ENCODE data around the gene COL6A1.

The COL6A1 gene

DNA sequence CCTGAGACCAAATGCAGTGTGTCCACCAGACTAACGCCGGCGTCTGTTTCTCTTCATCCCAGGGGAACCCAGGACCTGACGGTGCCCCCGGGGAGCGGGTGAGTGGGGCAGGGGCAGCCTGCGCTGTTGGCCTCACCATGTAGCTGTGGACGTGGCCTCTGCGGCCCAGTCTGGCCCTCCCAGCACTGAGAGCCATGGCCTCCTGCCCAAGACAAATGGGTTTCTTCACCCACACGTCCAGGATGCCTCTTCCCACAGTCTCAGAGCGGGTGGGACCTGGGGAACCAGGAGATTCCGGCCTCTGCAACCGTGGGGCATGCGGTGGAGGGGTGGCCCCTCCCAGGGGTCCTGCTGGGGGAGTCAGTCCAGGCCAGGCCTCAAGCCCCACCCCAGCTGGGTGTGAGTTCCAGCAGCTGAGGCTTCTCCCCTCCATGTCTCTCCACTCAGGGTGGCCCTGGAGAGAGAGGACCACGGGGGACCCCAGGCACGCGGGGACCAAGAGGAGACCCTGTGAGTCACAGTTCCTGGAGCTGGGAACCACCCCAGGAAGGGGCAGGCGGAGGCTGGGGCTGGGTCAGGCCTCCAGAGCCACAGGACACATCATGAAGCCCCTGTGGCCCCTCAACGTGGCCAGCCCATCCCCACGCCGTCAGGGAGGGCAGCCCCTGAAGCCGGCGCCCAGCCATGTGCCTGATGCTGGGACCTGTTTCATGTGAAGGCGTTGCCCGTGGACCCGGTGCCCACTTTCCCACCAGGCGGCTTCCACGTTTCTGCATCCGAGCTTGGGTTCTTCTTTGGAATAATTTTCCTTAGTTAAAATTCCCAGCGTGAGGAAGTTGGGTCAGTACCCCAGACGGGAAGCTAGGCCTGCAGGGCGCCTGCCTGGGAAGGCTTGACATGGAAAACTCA lies 11.0 kb downstream of the COL6A1 start:
- TF ChIP-seq, protein P1, sequence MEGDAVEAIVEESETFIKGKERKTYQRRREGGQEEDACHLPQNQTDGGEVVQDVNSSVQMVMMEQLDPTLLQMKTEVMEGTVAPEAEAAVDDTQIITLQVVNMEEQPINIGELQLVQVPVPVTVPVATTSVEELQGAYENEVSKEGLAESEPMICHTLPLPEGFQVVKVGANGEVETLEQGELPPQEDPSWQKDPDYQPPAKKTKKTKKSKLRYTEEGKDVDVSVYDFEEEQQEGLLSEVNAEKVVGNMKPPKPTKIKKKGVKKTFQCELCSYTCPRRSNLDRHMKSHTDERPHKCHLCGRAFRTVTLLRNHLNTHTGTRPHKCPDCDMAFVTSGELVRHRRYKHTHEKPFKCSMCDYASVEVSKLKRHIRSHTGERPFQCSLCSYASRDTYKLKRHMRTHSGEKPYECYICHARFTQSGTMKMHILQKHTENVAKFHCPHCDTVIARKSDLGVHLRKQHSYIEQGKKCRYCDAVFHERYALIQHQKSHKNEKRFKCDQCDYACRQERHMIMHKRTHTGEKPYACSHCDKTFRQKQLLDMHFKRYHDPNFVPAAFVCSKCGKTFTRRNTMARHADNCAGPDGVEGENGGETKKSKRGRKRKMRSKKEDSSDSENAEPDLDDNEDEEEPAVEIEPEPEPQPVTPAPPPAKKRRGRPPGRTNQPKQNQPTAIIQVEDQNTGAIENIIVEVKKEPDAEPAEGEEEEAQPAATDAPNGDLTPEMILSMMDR (IDR thresholded peaks at IDR 0.05) = no peak
- TF ChIP-seq ZFX (IDR thresholded peaks at IDR 0.05; ENCODE audit: borderline replicate concordance) = no peak
- no peak overlapping the region for H3K27ac ChIP-seq

DNA sequence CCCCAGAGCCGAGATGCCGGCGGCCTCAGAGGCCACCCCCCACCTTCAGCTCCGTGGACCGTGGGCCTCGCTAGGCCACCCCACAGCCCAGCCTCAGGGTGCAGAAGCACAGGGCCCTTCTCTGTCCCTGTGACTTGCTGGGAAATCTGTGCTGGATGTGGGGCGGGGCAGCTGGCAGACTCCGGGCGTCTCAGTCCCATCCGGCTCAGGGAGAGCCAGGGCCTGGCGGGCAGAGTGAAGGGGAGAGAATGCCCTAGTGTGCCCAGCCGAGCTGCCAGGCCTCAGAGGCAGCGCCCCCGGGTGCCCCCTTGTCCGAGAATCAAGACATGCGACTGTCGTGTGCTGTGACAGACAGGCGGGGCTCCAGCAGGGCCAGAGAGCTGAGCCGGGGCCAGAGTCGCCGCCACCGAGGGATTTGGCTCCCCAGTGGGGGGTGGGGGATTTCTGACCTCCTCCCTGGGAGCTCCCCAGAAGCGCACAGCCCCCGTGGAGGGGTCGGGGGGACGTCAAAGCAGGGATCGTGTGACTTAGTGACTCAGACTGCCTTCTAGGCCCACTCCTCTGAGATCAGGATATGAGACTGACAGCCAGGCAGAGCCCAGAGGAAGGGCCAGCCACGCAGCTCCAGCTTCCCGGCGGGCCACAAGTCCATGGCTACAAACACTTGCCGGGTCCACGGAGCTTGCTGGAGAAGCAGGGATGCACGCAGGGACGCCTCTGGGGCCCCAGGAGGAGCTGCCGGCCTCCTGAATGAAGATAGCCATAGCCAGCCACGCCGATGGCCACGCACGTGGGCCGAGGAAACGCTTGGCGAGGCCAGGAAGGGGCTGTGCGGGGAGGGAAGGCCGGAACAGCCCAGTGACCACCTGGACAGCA lies 11.9 kb downstream of the COL6A1 start:
- TF ChIP-seq, protein P1 (IDR thresholded peaks at IDR 0.05) = no peak
- no peak for TF ChIP-seq ZFX (IDR thresholded peaks at IDR 0.05; ENCODE audit: borderline replicate concordance)
- H3K27ac ChIP-seq = no peak overlapping the region

DNA sequence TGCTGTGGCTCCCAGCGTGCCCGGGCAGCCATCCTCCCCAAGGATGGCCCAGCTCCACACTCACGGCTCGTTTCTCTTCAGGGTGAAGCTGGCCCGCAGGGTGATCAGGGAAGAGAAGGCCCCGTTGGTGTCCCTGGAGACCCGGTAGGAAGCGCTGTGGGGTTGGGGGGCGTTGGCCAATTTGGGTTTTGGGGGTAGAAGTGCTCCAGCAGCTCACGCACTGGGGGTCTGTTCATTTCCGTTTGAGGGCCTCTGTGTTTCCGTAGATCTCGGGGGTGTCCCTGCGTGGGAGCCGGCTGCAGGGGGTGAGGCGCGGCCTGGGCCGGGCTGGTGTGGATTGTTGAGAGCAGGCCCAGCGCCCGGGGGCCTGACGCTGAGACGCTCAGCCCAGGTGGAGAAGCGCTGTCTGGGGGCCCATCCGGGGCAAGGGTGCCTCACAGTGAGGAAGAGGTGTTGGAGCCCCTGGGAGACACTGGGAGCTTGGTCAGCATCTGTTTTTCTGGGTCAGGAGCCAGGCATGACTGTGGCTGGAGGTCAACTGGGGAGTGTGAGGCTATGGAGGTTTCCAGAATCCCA lies 12.6 kb downstream of the COL6A1 start:
- H3K27ac ChIP-seq = no peak overlapping the region
- TF ChIP-seq, protein P1 (IDR thresholded peaks at IDR 0.05) = no peak
- TF ChIP-seq ZFX (IDR thresholded peaks at IDR 0.05; ENCODE audit: borderline replicate concordance) = no peak

DNA sequence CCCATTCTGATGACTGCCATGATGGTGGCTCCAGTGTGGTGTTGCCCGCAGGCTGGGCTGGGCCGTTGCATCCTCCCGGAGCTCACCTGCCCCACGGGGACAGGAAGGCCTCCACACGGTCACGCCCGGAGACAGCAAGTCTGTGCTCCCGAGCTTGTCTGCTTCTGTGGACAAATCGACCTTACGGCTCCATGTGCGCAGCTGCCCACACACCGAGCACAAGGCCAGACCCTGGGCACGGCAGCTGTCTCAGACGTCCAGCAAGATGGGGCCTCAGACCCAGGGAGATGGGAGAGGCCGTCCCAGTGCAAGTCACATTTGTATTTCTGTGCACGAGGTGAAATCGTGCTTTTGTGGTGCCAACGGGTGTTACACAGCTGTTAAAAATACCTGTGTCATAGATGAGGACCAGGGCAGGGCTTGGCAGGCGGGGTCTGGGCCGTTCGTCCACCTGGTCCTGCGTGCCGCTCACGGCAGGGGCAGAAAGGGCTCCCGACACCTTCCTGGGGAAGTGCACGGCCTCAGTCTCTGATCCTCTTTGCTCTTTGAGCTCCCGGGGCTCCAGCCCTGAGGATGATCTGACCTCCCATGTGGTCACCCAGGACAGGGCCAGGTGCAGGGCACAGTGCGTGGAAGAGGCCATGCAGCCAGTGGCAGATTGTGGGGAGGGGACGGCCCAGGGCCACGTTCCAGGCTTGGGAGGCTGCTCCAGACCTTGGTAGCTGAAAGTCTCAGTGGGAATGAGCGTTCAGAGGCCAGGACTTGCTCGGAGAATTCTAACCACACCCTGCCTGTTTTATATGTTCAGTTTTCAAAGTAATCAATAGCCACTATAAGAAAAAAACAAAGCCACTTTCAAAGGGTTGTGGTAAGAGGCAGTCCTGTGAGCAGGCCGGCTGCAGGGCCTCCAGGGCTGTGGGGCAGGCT lies 13.5 kb downstream of the COL6A1 start:
- H3K27ac ChIP-seq = no peak overlapping the region
- TF ChIP-seq, protein P1 (IDR thresholded peaks at IDR 0.05) = no peak
- TF ChIP-seq ZFX (IDR thresholded peaks at IDR 0.05; ENCODE audit: borderline replicate concordance) = no peak

DNA sequence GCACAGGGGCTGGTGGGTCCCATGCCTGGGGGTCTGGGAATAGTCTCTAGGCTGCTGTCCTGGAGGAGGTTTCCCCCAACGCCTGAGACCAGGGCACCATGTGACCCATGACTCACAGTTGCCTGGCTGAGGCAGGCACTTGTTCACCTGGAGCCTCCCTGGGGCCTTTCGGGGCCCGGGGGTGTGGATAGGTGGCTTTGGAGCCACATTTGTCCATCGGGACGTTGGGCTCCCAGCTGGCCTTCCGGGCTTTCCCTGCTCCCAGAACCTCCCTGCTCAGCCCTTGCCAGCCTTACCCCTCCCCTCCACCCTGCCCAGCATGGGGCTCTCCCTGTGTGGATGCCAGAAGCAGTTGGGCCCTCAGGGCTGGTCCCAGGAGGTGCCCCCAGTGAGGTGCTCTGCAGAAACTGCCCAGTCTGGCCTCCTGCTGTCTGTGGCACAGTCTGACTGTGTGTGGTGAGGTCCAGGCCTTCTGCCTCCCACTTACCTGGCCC lies 14.2 kb downstream of the COL6A1 start:
- TF ChIP-seq, protein P1 (IDR thresholded peaks at IDR 0.05) = no peak
- no peak for TF ChIP-seq ZFX (IDR thresholded peaks at IDR 0.05; ENCODE audit: borderline replicate concordance)
- H3K27ac ChIP-seq = no peak overlapping the region

Data from 22Rv1 (cell line).